Putamen (tissue), 1 donor: ENCODE measurements around the gene TGFBR3L.
A peak's percentile ranks its signal among the peaks of the same experiment; 100 is the strongest.
"Not testable (repeated sequence)": the region's sequence is repeated elsewhere in the genome, so short reads cannot be mapped to it uniquely, and the experiment has no call there.

Source experiments
- DNase-seq: peaks from one replicate; pipeline ENCODE4 v3.0.0-alpha.2; 2016; ENCODE audit warnings: low spot score

Gene TGFBR3L

DNA sequence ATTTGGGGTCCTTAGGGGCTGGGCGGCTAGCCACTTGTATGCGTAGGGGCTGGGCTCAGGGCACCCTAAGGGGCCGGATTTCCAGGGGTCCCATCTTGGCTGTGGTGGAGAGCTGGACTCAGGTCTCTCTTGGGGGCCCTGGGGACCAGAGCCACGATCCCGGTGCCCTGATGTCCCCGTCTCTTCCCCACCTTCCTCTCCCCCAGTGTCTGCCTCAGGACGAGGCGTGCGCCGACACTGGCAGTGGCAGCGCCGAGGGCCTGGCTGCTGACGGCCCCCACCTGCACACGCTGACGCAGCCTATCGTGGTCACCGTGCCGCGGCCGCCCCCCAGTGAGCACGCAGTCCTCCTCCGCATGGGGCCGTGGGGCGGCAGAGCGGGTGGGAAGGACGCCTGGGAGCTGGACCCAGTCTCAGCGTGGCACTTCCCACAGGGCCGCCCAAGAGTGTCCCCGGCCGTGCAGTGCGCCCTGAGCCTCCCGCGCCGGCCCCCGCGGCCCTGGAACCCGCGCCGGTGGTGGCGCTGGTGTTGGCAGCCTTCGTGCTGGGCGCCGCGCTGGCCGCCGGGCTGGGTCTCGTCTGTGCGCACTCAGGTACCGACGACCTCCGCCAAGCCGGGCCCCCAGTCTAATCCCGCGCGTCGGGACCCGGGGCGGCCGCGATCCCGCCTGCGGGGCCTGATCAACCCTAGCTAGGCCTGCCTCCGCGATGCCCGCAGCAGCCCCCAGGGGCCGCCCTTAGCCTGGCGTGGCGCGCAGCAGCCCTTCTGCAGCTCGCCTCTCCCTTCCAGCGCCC is 2.8 kb downstream of the TGFBR3L start:
- DNase-seq, result no peak

DNA sequence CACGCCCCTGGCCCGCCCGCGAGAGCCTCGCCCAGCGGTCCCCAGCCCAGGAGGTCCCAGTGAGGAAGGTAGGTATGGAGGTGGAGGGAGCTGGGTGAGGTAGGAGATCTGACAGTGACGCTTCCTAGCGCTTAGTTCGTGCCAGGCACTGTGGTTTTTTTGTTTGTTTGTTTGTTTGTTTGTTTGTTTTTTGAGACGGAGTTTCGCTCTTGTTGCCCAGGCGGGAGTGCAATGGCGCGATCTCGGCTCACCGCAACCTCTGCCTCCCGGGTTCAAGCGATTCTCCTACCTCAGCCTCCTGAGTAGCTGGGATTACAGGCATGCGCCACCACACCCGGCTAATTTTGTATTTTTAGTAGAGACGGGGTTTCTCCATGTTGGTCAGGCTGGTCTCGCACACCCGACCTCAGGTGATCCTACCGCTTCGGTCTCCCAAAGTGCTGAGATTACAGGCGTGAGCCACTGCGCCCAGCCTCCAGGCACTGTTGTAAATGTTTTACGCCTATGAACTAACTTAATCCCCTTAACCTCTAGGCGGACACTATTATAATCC is 3.5 kb downstream of the TGFBR3L start:
- not testable (repeated sequence) for DNase-seq

- DNase-seq, result no peak
Measured at GRCh38 chr19:7918615-7919421, 4.2 kb downstream of the TGFBR3L start.

DNA sequence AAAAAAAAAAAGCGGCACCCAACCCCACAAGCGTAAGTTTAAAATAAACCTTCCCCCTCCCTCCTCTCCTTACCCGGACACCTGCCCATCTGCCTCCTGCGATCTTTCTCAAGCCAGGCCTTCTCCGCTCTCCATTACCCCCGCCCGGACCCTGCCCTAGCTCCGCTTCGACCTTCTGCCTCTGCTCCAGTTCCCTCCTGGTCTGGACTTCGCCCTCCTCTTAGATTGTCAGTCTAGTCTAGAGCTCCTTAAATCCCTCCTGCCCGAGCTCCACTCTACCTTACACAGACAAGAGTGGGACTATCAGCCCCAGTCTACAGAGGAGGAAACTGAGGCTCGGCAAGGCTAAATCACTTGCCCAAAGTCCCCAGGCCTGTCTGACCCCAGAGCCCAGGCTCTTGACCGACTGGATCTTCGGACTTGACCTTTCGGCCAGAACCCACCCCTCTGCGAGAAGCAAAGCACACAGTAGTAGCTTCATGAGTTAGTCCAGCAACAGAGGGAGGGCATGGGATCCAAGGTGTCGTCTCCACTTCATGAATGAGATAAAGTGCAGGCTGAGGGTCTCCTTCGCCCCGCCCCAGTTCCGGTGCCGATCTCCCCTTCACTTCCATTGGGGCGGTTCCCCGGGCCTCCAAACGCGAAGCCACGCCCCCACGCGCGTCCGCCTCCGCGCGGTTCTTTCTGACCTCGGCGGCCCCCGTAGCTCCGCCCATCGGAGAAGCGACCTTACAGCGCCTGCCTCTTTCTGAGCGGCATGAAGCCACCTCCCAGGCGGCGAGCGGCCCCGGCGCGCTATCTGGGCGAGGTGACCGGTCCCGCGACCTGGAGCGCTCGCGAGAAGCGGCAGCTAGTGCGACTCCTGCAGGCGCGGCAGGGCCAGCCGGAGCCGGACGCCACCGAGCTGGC is 5.2 kb downstream of the TGFBR3L start, which contains the start of gene SNAPC2:
Gene SNAPC2 (plus strand): TSS at position 729 of the 909 bp plus-strand sequence. CDS start 29 bp downstream, at position 758.
- DNase-seq, result peak; percentile 90

GRCh38 chr19:7920519-7921301 is 6.1 kb downstream of the TGFBR3L start:
- peak; percentile 97 for DNase-seq

DNA sequence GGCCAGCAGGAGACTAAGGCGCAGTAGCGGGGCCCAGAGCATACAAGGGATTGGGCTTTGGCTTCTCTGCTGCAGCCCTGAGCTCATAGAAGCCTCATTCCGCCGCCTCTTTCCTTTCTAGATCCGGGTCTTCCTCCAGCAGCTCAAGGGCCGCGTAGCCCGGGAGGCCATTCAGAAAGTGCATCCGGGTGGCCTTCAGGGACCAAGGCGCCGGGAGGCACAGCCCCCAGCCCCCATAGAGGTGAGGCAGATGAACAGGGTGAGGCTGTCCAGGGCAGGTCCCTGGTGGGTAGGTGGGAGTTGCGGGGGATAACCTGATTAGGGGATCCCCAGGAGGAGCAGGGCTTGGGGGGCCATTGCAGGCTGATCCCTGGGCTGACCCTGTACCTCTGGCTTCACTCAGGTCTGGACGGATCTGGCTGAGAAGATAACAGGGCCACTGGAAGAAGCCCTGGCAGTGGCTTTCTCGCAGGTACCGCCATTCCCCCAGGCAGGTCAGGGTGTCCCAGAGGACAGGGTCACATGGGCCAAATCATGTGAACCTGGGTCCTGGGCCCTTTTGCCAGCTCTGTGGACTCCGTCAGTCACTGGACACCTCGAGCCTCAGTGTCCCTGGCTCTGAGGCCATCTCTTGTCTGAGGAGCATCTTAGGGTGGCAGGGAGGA is 6.8 kb downstream of the TGFBR3L start:
- DNase-seq, result no peak

DNA sequence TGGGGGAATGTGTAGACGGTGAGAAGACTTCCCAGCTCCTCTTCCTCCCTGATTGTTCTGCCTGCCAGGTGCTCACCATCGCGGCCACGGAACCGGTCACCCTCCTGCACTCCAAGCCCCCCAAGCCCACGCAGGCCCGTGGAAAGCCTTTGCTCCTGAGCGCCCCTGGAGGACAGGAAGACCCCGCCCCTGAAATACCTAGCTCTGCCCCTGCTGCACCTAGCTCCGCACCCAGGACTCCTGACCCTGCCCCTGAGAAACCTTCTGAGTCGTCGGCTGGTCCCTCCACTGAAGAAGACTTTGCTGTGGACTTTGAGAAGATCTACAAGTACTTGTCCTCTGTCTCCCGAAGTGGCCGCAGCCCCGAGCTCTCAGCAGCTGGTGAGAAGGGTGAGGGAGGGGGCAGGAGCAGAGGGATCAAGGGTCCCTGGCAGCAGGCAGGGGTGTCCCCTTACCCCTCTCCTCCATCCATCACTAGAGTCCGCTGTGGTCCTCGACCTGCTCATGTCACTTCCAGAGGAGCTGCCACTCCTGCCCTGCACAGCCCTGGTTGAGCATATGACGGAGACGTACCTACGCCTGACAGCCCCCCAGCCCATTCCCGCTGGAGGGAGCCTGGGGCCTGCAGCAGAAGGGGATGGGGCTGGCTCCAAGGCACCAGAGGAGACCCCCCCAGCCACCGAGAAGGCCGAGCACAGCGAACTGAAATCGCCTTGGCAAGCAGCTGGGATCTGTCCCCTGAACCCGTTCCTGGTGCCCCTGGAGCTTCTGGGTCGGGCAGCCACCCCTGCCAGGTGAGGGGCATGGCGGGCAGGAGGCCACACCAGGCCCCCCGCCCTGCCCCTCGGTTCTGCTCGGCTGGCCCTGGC is 7.6 kb downstream of the TGFBR3L start:
- no peak for DNase-seq

- no peak for DNase-seq
Measured at GRCh38 chr19:7922836-7923195, 8.2 kb downstream of the TGFBR3L start.

DNA sequence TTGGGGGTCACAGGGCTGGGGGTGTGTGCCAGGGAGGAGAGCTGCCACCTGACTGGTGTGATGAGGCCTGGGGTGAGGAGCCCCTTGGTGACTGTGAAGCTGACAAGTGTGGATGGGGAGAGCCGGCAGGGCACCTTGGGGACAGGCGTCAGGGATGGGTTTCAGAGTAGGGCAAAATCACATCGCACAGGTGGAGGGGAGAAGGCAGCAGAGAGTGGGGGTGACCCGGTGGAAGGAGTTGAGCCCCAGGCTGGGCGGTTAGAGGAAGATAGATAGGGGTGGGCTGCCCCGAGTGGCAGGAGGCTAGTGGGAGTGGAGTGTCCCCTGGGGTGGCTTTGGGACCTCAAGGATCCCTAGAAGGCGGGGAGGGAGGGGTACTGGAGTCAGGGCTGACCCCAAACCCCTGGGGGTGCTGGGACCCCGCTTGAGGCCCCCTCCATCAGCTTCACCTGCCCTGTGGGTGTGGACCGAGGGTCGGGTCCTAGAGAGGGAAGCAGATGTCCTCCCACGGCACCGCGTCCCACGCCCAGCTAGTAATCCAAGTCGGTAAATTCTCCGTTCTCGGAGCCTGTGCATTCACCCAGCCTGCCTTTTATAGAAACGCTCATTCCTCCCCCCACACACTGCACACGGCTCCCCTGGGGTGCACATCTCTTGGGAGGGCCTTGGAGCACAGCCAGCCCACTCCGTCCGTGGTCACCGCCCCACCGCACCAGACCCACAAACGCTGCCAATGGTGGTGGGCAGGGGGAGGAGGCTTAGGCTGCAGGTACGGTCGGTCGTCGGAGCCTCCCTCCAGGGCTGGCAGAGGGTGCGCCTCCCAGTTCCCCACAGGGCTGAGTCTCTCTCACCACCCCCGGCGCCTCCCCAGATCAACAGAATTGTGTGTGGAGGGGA is 8.9 kb downstream of the TGFBR3L start:
- peak; percentile 74 for DNase-seq

DNA sequence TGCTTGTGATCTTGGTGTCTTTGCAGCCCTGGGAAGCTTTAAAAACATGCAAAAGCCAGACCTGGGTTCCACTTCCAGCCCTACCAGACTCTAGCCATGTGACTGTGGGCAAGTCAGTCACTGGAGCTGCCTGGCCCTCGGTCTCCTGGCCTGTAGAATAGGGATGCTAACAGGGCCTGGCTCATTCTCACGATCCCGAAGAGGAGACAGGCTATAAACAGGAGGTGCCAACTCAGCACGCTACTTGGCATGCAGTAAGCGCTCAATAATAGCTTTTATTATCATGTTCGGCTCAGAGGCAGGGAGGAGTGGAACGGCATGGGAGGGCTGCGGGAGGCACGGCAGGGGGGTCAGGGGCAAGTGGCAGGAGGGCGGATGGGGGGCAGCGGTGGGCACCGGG is 9.6 kb downstream of the TGFBR3L start:
- no peak for DNase-seq

GRCh38 chr19:7924651-7925170 is 10.1 kb downstream of the TGFBR3L start:
- no peak for DNase-seq

DNA sequence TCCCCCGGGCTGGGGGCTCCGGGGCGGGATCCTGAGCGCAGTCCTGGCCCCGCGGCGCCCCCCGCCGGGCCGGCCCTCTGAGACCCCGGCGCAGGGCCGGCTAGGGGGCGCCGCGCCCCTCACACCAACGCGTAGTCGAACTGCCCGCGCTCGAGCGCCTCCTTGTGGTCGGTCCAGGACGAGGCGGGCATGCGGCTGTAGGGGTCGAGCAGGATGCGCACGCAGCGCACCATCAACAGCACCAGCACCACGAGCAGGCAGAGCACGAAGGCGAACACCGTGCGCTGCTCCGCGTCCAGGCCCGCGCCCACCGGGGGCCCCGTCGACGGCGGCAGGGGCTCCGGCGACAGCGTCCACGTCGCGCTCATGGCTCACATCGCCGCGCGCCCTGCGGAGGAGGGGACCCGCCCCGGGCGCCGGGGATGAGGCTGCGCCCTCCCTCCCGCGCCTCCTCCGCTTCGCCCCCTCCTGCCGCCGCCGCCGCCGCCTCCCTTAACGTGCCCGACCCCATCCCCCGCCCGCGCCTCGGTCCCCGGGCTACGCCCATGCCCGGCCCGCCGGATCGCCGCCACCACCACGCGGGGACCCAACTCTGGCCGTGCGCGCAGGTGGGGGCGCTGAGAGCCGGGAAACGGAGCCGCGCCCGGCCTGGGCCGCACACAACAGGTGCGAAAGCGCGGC is 10.7 kb downstream of the TGFBR3L start:
- DNase-seq, result no peak

GRCh38 chr19:7926021-7926726 is 11.5 kb downstream of the TGFBR3L start, which contains the start of gene CTXN1:
TSS of gene CTXN1 (minus strand) at chr19:7926135. CDS start at chr19:7925538, 597 bp downstream.
- DNase-seq, result no peak

DNA sequence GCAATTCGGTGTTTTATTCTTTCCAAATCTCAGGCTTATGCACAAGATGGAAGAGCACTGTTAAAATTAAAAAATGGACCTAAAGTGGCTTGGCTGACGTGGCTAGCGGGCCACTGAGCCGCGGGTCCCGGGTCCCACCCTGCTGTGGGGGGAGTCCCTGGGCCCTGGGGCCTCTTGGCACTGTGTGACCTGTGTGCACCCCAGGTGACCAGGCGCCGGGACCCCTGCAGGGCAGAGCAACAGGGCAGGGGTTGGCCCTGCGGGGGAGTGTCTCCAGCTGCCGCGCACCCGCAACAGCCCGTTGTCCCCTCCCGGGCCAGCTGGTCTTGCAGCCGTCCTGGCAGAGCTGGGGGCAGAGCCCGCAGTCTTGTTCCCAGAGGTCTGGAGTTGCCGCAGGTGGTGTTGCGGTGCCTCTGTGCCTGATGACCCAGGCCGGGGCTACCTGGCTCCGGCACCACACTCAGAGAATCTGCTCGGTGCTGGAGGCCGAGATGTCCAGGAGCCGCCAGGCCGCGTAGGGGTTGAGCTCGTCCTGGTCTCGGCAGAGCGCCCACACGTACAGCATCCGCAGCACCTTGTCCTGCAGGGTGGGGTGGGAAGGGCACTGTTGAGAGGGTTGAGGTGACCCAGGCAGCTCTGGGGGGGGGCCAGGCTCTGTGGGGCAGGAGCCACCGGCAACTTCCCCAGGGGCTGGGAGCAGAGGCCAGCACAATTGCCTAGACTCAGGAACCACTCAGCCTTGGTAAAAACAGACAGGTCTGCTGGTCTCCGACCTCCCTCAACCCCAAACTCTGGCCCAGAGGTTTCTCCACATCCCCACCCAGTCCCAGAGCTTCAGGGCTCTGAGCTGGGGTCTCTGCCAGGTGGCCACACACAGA is 12.3 kb downstream of the TGFBR3L start:
- DNase-seq, result no peak

- no peak for DNase-seq
Measured at GRCh38 chr19:7927605-7928333, 13.1 kb downstream of the TGFBR3L start.
